Measurements from ENCODE around the gene METTL27. TPM values are rescaled to one million over a fixed set of nuclear protein-coding genes. Genes with fewer than 3 reads are reported as not detected.

Gene METTL27
- total RNA-seq, 5 donors from 2014 or later (not counting 1 experiment from before 2014, with no cell fraction given) = 0.45 to 7.2 (median 1.8) TPM

GRCh38 chr7:73880755-73881328 is 38.5 kb upstream of the METTL27 start:
- no peaks in the 10 kb centered on the region for H3K9me3 Mint-ChIP-seq
- WGBS (ENCODE audit: insufficient coverage) = 90% methylated on average over 7 of the region's 13 CpGs
- Histone ChIP-seq H3K36me3 (ENCODE audit: control insufficient read depth in 2 of 2, extremely low read depth in 1 of 2, insufficient read depth in 1 of 2, low read length in 1 of 2) (no peaks in the 10 kb centered on the region), H3K4me3 (ENCODE audit: control insufficient read depth in 1 of 2, extremely low read depth in 1 of 2, low read length in 1 of 2) (no peak overlapping the region), H3K27ac (ENCODE audit: low read length) (no peak overlapping the region), H3K4me1 (ENCODE audit: control insufficient read depth in 1 of 2, extremely low read depth in 1 of 2, insufficient read depth in 2 of 2, low read length in 2 of 2) (no peaks in the 10 kb centered on the region), H3K27me3 (replicated peaks in 1 of 2; ENCODE audit: control insufficient read depth in 2 of 2, extremely low read depth in 1 of 2, insufficient read depth in 2 of 2, low read length in 1 of 2) (peaks cover 0 to 39% of the 10 kb centered on the region in 2 experiments), H3K9me3 (no peaks in the 10 kb centered on the region)
- DNase-seq (no peak), ATAC-seq (replicated peaks in 1 of 4) (no peak)
- peaks cover 10 to 21% of the 10 kb centered on the region in 2 donors for H3K27me3 Mint-ChIP-seq
- CTCF ChIA-PET = interaction anchor here in 1 of 2 donors (0.6 kb wide), 1 partner anchor 54 kb away, joined by 5 read pairs; no protein-coding TSS in a partner anchor
- no peak overlapping the region for H3K4me3 Mint-ChIP-seq
- H3K27ac Mint-ChIP-seq = no peak overlapping the region
- POLR2A ChIA-PET = interaction anchor here in 1 of 2 donors (0.6 kb wide), 1 partner anchor 63 kb away, joined by 4 read pairs; no protein-coding TSS in a partner anchor
- no peaks in the 10 kb centered on the region for H3K4me1 Mint-ChIP-seq
- H3K36me3 Mint-ChIP-seq = no peaks in the 10 kb centered on the region

GRCh38 chr7:73879977-73880681 is 37.8 kb upstream of the METTL27 start:
- ATAC-seq (replicated peaks in 1 of 4) (no peak), DNase-seq (no peak)
- H3K9me3 ChIP-seq = no peaks in the 10 kb centered on the region
- H3K4me1 ChIP-seq (ENCODE audit: control insufficient read depth in 1 of 2, extremely low read depth in 1 of 2, insufficient read depth in 2 of 2, low read length in 2 of 2) = no peaks in the 10 kb centered on the region
- peaks cover 0 to 34% of the 10 kb centered on the region in 2 experiments for H3K27me3 ChIP-seq (replicated peaks in 1 of 2; ENCODE audit: control insufficient read depth in 2 of 2, extremely low read depth in 1 of 2, insufficient read depth in 2 of 2, low read length in 1 of 2)
- POLR2A ChIA-PET = interaction anchor here in 1 of 2 donors (0.6 kb wide), 1 partner anchor 62 kb away, joined by 4 read pairs; no protein-coding TSS in a partner anchor
- no peak overlapping the region for H3K27ac Mint-ChIP-seq
- H3K4me1 Mint-ChIP-seq = no peaks in the 10 kb centered on the region
- WGBS (ENCODE audit: insufficient coverage) = 80% methylated on average over 6 of the region's 18 CpGs
- CTCF ChIA-PET = interaction anchor here in 1 of 2 donors (0.6 kb wide), 1 partner anchor 54 kb away, joined by 5 read pairs; no protein-coding TSS in a partner anchor
- H3K27ac ChIP-seq (ENCODE audit: low read length) = no peak overlapping the region
- H3K36me3 ChIP-seq (ENCODE audit: control insufficient read depth in 2 of 2, extremely low read depth in 1 of 2, insufficient read depth in 1 of 2, low read length in 1 of 2) = no peaks in the 10 kb centered on the region
- H3K36me3 Mint-ChIP-seq = no peaks in the 10 kb centered on the region
- peaks cover 9 to 19% of the 10 kb centered on the region in 2 donors for H3K27me3 Mint-ChIP-seq
- H3K4me3 Mint-ChIP-seq = no peak overlapping the region
- no peaks in the 10 kb centered on the region for H3K9me3 Mint-ChIP-seq
- H3K4me3 ChIP-seq (ENCODE audit: control insufficient read depth in 1 of 2, extremely low read depth in 1 of 2, low read length in 1 of 2) = no peak overlapping the region

GRCh38 chr7:73876973-73877372 is 34.7 kb upstream of the METTL27 start:
- ChIA-PET CTCF (interaction anchor here in 1 of 2 donors (0.5 kb wide), 1 partner anchor 1134 kb away, joined by 3 read pairs; no protein-coding TSS in a partner anchor), POLR2A (no interaction called here)
- H3K27ac Mint-ChIP-seq = no peak overlapping the region
- H3K4me3 ChIP-seq (ENCODE audit: control insufficient read depth in 1 of 2, extremely low read depth in 1 of 2, low read length in 1 of 2) = no peak overlapping the region
- ATAC-seq (replicated peaks in 1 of 4) = no peak
- H3K9me3 ChIP-seq = no peaks in the 10 kb centered on the region
- peaks cover 4 to 7% of the 10 kb centered on the region in 2 donors for H3K27me3 Mint-ChIP-seq
- H3K36me3 ChIP-seq (ENCODE audit: control insufficient read depth in 2 of 2, extremely low read depth in 1 of 2, insufficient read depth in 1 of 2, low read length in 1 of 2) = no peaks in the 10 kb centered on the region
- H3K4me3 Mint-ChIP-seq = no peak overlapping the region
- no peaks in the 10 kb centered on the region for H3K36me3 Mint-ChIP-seq
- no peaks in the 10 kb centered on the region for H3K4me1 ChIP-seq (ENCODE audit: control insufficient read depth in 1 of 2, extremely low read depth in 1 of 2, insufficient read depth in 2 of 2, low read length in 2 of 2)
- no peaks in the 10 kb centered on the region for H3K4me1 Mint-ChIP-seq
- no peak overlapping the region for H3K27ac ChIP-seq (ENCODE audit: low read length)
- no peaks in the 10 kb centered on the region for H3K9me3 Mint-ChIP-seq
- 79% methylated on average over 12 of the region's 12 CpGs for WGBS (ENCODE audit: insufficient coverage)
- DNase-seq = no peak
- peaks cover 0 to 40% of the 10 kb centered on the region in 2 experiments for H3K27me3 ChIP-seq (replicated peaks in 1 of 2; ENCODE audit: control insufficient read depth in 2 of 2, extremely low read depth in 1 of 2, insufficient read depth in 2 of 2, low read length in 1 of 2)

- CTCF ChIA-PET = interaction anchor here in 1 of 2 donors (0.5 kb wide), 1 partner anchor 1135 kb away, joined by 3 read pairs; no protein-coding TSS in a partner anchor
These were observed 34.0 kb upstream of the METTL27 start for GRCh38 chr7:73876361-73876760.

GRCh38 chr7:73872056-73872908 is 30.0 kb upstream of the METTL27 start:
- H3K27ac Mint-ChIP-seq = no peak overlapping the region
- no peak overlapping the region for H3K4me3 Mint-ChIP-seq
- Histone ChIP-seq H3K4me1 (ENCODE audit: control insufficient read depth in 1 of 2, extremely low read depth in 1 of 2, insufficient read depth in 2 of 2, low read length in 2 of 2) (no peaks in the 10 kb centered on the region), H3K27me3 (replicated peaks in 1 of 2; ENCODE audit: control insufficient read depth in 2 of 2, extremely low read depth in 1 of 2, insufficient read depth in 2 of 2, low read length in 1 of 2) (peaks cover 0 to 16% of the 10 kb centered on the region in 2 experiments), H3K4me3 (ENCODE audit: control insufficient read depth in 1 of 2, extremely low read depth in 1 of 2, low read length in 1 of 2) (no peak overlapping the region), H3K27ac (ENCODE audit: low read length) (no peak overlapping the region), H3K36me3 (ENCODE audit: control insufficient read depth in 2 of 2, extremely low read depth in 1 of 2, insufficient read depth in 1 of 2, low read length in 1 of 2) (no peaks in the 10 kb centered on the region), H3K9me3 (no peaks in the 10 kb centered on the region)
- H3K9me3 Mint-ChIP-seq = no peaks in the 10 kb centered on the region
- H3K27me3 Mint-ChIP-seq = no peaks in the 10 kb centered on the region
- 85% methylated on average over 9 of the region's 13 CpGs for WGBS (ENCODE audit: insufficient coverage)
- H3K36me3 Mint-ChIP-seq = no peaks in the 10 kb centered on the region
- ATAC-seq (replicated peaks in 1 of 4) (no peak), DNase-seq (no peak)
- CTCF ChIA-PET = no interaction called here
- POLR2A ChIA-PET = no interaction called here
- H3K4me1 Mint-ChIP-seq = no peaks in the 10 kb centered on the region

More at GRCh38 chr7:73876361-73876760, 34.0 kb upstream of the METTL27 start:
- H3K27ac ChIP-seq (ENCODE audit: low read length) = no peak overlapping the region
- no peaks in the 10 kb centered on the region for H3K4me1 ChIP-seq (ENCODE audit: control insufficient read depth in 1 of 2, extremely low read depth in 1 of 2, insufficient read depth in 2 of 2, low read length in 2 of 2)
- H3K9me3 ChIP-seq = no peaks in the 10 kb centered on the region
- peaks cover 0 to 40% of the 10 kb centered on the region in 2 experiments for H3K27me3 ChIP-seq (replicated peaks in 1 of 2; ENCODE audit: control insufficient read depth in 2 of 2, extremely low read depth in 1 of 2, insufficient read depth in 2 of 2, low read length in 1 of 2)
- Mint-ChIP-seq H3K4me3 (no peak overlapping the region), H3K36me3 (no peaks in the 10 kb centered on the region), H3K4me1 (no peaks in the 10 kb centered on the region), H3K27me3 (peaks cover 4 to 7% of the 10 kb centered on the region in 2 donors), H3K9me3 (no peaks in the 10 kb centered on the region), H3K27ac (no peak overlapping the region)
- 93% methylated on average over 6 of the region's 8 CpGs for WGBS (ENCODE audit: insufficient coverage)
- H3K36me3 ChIP-seq (ENCODE audit: control insufficient read depth in 2 of 2, extremely low read depth in 1 of 2, insufficient read depth in 1 of 2, low read length in 1 of 2) = no peaks in the 10 kb centered on the region
- POLR2A ChIA-PET = no interaction called here
- H3K4me3 ChIP-seq (ENCODE audit: control insufficient read depth in 1 of 2, extremely low read depth in 1 of 2, low read length in 1 of 2) = no peak overlapping the region
- ATAC-seq (replicated peaks in 1 of 4) (no peak), DNase-seq (no peak)

All from T-cell (primary cell).